GM12873 (cell line): ENCODE measurements around the gene SMAD5.

ENCODE experiments used
- CTCF ChIP-seq: IDR thresholded peaks from 2 replicates; pipeline ENCODE4 v1.5.1; 2012; ENCODE audit warnings: low read depth, mild to moderate bottlenecking, moderate library complexity, low read length, control low read depth; ENCODE audit not compliant: insufficient read depth; ENCODE audit errors: missing control alignments

The SMAD5 gene

GRCh38 chr5:136191304-136192014 lies 58.8 kb downstream of the SMAD5 start:
- TF ChIP-seq CTCF: no peak

DNA sequence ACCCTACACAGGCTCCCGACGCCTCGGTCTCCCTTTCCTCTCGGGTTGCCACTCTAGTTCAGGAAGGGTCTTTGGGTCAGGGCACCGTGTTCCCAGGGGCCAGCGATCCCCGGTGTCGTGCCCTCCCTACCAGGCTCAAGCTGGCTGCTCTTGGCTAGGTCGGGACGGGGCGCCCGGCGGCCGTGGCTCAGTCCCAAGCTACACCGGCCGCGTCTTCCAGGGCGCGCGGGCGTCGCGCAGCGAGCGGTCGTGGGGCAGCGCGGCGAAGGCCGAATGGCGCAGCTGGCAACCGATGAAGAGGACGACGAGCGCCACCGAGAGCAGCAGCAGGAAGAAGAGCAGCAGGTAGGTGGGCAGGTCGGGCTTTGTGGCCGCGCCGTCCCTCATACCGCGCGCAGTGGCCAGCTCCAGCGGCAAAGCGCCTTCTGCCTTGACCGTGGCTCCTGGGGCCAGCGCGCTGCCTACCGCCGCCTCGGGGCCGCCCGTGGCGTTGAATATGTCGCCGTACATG lies 59.4 kb downstream of the SMAD5 start:
- no peak for TF ChIP-seq CTCF

GRCh38 chr5:136192526-136193321 lies 60.1 kb downstream of the SMAD5 start, which contains the start of gene SMIM32:
SMIM32 (minus strand) TSS chr5:136193162; CDS start chr5:136192524, 638 bp downstream.
- TF ChIP-seq CTCF: no peak

DNA sequence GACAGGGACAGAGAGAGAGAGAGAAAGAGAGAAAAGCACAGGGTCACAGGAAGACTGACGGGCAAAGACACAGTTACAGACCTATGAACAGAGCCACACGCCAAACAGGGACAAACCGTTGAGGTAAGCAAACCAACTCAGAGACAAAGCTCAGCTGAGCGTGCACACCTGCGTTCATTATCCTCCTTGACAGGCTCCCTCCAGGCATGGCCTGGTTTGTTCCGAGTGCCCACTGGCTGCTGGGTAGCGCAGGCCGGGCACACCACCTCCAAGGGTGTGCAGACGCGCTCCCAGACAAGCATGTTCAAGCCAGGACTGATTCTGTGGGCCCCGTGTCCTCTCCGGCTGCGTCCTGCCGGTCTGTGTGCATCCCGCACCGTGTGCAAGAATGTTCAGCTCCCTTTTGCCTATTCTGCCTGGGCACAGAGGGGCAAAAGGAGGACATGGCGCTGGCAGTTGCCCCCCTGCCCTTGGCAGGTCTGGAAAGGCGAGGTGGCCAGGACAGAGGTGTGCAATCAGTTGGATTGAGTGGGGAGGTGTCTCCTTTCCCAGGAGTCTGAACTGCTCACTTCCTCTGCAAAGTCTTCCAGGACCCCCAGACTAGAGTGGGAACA lies 60.8 kb downstream of the SMAD5 start:
- TF ChIP-seq CTCF: no peak

DNA sequence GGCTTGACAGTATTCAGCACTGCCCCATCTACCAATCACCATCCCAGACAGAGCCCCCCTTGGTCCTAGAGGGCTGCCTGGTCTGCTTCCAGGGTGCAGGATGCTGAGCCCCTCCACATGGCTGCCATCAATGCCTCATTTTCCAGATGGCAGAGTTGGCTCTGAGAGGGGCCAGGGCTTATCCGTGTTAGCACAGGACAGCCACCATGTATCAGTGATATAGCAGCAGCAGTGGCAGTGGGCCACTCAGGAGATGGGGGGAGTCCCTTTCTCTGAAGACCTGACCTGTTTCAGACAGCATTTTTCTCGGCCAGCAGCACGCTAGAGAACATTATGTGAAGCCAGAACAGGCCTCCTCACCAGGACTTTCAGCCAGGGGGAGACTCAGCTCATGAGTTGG lies 61.9 kb downstream of the SMAD5 start:
- TF ChIP-seq CTCF: no peak

DNA sequence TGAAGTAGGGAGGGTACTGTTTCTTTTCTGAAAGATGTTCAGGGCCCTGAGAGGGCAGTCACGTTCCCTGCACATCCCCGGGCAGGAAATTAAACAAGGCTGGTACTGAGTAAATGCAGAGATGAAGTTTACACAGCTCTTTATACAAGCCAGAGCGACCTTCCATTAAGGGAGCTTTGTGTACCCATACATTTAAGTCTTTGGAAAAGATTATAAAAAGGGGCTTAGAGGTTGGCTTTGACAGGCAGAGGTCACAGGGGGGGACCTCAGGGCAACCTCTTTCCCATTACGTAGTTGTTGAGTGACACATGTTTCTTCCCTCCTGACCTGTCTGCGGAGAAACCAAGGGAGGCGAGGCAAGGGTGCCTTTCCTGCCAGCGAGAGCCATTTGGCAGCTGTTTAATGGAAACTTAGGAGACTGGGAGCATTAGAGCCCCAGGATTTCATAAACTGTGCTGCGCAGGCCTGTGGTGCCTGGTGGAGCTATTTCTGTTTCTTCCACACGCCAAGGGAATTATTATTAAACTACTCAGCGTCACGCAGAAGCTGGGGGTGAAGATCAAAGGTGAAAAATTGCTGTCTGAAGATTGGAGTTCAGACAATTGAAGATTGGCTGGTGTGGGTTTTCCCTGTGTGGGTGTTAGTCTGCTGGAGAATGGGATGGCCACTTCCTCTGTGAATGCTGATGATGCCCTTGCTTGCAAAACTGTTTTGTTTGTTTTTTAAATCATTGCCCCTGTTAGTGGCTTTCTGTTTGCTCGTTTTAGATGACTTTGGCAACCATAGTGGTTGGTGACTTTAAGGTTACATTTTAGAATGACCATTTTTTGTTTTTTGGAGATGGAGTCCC lies 63.6 kb downstream of the SMAD5 start:
- no peak for TF ChIP-seq CTCF
